IPS DF 4.7 (cell line): ENCODE data around the gene HOXC13.

Experiments
- DNase-seq: peaks from one replicate; pipeline ENCODE4 v3.0.0-alpha.2; 2013; ENCODE audit warnings: low spot score; ENCODE audit errors: extremely low read depth

The HOXC13 gene

GRCh38 chr12:53939141-53940108 is 794 bp downstream of the HOXC13 start:
- DNase-seq = no peak

GRCh38 chr12:53940443-53941014 is 1.9 kb downstream of the HOXC13 start:
- no peak for DNase-seq

- DNase-seq = no peak
Observed at GRCh38 chr12:53941187-53941586, 2.6 kb downstream of the HOXC13 start.

GRCh38 chr12:53941750-53942149 is 3.1 kb downstream of the HOXC13 start:
- DNase-seq = no peak

- no peak for DNase-seq
Observed at GRCh38 chr12:53942467-53942997, 3.9 kb downstream of the HOXC13 start.

GRCh38 chr12:53944209-53944608 is 5.6 kb downstream of the HOXC13 start:
- DNase-seq = no peak

- no peak for DNase-seq
Observed at GRCh38 chr12:53944907-53945847, 6.5 kb downstream of the HOXC13 start.

- no peak for DNase-seq
Observed at GRCh38 chr12:53947743-53948142, 9.1 kb downstream of the HOXC13 start.

- DNase-seq = no peak
Observed at GRCh38 chr12:53948650-53949593, 10.3 kb downstream of the HOXC13 start.

GRCh38 chr12:53949631-53950436 is 11.2 kb downstream of the HOXC13 start:
- DNase-seq = no peak

- no peak for DNase-seq
Observed at GRCh38 chr12:53950437-53950773, 11.8 kb downstream of the HOXC13 start.

GRCh38 chr12:53950789-53951576 is 12.4 kb downstream of the HOXC13 start:
- DNase-seq = no peak

GRCh38 chr12:53951577-53952334 is 13.1 kb downstream of the HOXC13 start:
- DNase-seq = no peak

GRCh38 chr12:53952335-53952694 is 13.7 kb downstream of the HOXC13 start:
- DNase-seq = no peak

- DNase-seq = no peak
Observed at GRCh38 chr12:53952871-53953734, 14.5 kb downstream of the HOXC13 start.

- no peak for DNase-seq
Observed at GRCh38 chr12:53953831-53954693, 15.4 kb downstream of the HOXC13 start.
